HG03060 (cell line): ENCODE data around the gene PHF23.

Experiments
- ATAC-seq: cut with Tn5 transposase; IDR thresholded peaks from one replicate; pipeline ENCODE4 v1.9.1; 2021; ENCODE audit warnings: low read depth, moderate number of reproducible peaks; ENCODE audit not compliant: unreplicated experiment

Gene PHF23

DNA sequence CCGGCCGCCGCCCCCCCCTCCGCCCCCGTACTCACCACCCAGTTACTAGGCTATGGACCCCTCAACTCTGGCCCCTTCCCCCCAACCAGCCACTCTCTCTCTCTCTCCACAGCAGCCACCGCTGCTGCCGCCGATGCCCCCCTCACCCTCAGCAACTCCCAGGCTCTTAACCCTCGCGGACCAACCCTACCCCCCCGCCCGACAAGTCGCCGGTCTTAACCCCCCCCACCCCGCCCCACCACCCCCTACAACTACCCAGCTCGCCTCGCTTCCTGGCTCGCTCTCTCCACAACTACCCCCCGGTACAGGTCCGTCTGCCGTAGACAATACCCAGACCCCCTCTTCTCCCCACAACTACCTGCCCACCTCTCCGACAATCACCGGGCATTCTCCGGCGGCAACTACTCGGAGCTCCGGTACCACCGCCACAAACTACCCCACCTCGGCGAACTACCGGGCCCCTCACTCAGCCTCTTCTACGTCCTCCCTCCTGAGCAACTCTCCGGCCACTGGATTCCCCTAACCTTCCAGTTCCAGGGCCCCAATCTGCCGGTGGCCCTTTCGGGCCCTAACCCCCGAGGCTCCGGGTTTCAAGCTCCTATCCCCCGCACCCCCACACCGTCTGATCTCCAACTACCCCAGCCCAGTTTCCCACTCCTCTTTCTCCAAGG, 702 bp downstream of the PHF23 start:
- ATAC-seq = no peak

DNA sequence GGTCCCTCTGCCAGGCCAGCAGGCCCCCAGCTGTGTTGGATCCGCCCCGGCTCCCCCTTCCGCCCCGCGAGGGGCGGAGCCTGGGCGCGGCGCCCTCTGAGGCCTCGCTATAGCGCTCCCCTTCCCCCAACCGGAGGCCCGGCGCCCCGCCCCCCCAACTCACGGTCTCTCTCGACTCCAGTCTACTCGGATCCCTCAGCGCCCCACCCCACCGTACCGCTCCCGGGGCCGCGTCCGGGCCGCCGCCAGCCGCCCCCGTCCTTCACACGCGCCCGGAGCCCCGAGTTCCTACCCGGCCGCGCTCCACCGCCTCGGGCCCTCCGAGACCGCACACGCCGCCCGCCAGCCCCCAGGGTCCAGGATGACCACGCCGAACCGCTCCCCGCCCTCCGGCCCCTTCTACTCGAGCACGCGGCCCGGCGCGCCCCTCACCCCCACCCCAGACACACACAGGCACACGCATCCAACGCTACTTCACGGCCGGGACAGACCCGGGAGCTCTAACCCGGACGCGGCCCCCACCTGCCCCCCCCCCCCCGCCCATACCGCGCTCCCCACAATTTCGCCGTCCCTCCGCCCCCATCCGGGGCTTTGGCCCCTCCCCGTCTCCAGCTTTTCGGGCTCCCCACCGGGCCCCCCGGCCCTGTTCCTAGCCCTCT, 1.4 kb downstream of the PHF23 start:
- no peak for ATAC-seq

DNA sequence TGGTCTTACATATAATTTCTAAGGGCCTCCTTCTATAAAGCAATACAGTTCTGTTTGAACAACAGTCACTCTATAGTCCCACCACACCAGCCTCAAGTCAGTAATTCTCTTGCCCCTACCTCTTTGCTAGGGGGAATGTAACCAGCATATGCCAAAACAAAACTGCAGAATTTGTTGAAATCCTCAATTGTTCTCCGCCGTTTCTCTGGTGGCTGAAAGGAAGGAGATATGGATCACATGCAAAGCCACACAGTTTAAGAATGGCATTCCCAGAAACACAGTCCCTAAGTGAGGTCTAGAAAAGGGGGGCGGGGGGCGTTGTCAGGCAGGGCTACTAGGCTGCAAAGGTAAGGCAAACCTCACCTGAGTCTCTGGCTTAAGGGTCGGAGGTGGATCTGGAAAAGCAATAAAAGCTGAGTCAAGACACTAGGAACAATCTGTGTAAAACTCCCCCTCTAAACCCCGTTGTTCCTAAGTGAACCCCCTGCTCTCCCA, 1.9 kb downstream of the PHF23 start:
- no peak for ATAC-seq

DNA sequence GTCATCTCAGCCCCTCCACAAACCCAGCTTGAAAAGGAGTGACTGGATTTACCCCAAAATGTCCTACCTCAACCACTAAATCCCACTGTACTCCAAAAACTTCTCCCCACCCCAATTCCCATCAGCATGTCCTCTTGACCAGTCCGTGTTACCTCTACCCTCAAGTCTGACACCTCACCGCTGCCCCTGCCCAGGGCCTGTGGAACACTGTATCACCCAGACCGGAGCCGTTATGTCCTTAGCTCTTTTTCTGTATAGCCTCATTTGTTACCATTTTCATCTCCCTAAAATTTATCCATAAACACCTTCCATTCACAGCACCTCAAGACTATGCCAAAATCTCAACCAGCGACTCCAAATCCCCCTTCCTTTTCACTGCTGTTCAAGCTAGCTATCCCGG, 2.4 kb downstream of the PHF23 start:
- ATAC-seq = no peak

DNA sequence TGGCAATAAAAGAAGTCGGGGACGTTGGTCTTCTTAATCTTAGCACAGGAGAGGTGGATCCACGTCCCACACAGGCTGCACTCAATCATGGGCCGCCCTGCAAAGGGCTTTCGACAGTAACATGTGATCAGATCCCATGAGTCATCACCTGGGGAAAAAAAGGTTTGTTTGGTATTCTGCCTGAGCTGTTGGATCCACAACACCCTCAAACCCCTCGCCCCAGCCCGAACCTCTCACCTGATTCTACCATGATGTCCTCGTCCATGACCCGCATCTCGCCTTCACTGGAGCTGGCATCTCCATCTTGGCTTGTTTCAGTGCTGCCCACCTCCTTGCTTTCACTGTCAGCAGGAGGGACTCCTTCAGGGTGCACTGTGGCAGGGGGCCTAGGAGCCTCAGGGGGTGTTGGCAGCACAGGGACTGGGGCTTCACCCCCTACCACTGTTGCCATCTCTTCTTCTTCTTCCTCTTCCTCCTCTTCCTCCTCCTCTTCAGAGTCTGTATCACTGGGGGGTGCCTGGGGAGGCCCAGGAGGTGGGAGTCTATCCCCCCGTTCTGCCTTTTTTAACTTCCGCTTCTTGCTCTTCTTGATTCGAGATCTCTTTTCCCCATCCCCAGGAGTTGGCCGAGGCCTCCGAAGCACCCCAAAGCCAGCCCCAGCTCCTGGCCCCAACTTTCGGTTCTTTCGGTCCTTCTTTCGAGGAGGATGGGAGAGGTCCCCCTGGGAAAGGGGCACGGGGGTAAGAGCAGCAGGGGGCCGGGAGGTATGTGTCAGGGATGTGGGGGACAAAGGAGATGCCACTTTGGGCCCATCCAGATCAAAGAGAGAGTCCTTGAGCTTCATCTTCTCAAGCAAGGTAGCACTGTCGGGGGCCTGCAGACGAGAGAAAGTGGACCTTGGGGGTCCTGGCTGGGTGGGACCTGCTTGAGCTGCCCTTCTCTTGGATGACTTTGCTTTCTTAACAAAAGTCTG, 3.3 kb downstream of the PHF23 start:
- ATAC-seq = no peak

DNA sequence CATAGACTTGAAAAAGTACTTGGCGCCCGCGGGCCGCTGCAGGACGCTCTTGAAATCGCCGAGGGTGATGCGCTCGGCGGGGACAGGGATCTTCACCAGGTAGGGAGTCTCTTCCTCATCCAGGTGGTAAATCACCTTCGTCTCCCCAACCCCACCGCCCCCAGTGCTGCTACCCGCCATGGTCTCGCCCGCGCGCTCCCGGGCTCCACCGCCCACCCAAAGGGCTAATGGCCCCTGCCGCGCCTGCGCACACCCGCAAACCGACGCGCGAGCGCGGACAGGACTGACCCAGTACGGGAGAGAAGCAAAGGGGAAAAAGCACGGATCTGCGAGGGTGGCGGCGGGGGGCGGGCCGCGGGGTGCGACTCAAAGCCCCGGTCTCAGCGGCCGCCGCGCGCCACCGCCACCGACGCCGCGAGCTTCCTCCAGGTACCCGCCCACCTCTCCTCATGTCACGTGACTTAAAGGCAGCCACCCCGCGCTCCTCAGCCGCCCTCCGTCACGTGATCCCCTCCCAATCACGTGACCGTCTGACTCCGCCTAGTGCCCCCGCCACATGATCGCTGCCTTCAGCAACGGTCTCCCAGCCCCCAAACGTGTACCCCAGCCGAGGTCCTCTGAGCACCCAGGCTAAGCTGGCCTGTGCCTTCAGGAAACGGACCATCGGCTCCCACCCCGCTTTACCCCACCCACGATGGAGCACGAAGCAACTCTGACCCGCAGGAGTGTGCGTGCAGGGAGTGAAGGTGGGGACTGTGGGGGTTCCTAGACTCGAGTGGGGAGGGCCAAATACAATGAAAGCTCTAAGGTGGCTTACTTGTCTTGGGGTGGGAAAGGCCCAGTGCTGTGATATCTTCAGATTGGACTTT, 4.9 kb downstream of the PHF23 start, which contains the start of gene DVL2:
DVL2 (minus strand) TSS at position 435 of the 869 bp plus-strand sequence; CDS start at position 180, 255 bp downstream.
- peak; percentile 53 for ATAC-seq

DNA sequence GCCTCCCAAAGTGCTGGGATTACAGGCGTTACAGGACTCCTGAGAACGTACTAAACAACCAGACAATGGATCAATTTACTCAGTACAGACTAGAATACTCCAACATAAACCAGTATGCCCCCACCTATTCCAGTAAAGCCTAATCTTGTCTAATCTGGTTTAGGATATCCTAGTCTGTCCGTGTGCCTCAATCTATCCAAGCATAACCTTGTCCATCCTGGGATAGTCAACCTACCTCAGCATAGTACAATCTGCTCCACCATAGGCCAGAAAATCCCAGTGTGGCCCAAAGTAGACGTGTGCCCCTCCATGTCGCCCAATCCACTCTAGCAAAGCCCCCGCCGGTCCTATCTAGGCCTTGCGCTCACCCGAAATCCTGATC, 5.6 kb downstream of the PHF23 start:
- ATAC-seq = no peak

DNA sequence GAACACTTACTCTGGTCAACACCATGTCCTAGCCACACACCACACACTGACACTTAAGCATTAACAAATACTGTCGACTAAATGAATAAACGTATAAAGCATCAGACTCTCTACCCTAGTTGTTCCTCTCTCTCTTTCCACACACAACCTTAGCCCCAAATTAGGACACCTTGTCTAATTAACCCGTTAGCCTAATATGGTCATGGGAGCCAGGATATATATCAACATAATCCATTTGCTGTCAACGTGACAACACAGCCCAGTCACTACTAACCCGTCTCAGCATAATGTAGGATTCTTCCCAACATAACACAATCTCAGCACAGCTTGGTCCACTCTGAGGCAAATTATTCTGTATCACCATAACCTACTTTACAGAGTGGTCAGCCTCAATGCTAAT, 7.1 kb downstream of the PHF23 start:
- ATAC-seq = no peak

DNA sequence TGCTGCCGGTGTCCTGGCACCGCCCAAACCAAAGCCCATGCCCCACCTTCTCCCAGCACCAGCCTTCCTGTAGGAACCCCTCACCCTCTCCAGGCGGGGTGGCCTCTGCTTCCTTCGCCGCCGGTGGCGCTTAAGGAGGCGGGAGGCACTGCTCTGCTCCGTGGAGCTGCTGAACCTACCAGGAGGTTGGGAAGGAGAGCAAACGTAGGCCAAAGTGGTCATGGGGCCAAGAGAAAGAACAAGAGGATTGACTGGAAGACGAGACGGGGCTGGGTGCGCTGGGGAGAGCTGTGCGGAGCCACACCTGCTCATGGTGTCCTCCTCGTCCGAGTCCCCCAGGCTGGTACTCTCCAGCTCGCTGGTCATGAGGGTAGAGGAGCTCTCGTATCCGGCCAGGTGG, 9.8 kb downstream of the PHF23 start:
- ATAC-seq = no peak

DNA sequence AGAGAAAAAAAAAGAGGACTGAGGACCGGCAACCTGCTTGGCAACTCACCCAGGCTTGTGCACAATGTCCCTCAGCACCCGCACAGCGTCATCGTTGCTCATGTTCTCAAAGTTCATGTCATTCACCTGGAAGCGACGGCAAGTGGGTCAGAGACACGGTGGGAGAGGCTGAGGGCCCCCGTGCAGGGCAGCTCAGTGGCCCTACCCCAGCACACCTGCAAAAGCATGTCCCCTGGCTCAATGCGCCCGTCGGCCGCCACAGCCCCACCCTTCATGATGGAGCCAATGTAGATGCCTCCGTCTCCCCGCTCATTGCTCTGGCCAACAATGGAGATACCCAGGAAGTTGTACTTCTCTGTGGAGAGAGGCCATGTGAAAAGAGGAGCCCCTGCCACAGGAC, 10.3 kb downstream of the PHF23 start:
- no peak for ATAC-seq

DNA sequence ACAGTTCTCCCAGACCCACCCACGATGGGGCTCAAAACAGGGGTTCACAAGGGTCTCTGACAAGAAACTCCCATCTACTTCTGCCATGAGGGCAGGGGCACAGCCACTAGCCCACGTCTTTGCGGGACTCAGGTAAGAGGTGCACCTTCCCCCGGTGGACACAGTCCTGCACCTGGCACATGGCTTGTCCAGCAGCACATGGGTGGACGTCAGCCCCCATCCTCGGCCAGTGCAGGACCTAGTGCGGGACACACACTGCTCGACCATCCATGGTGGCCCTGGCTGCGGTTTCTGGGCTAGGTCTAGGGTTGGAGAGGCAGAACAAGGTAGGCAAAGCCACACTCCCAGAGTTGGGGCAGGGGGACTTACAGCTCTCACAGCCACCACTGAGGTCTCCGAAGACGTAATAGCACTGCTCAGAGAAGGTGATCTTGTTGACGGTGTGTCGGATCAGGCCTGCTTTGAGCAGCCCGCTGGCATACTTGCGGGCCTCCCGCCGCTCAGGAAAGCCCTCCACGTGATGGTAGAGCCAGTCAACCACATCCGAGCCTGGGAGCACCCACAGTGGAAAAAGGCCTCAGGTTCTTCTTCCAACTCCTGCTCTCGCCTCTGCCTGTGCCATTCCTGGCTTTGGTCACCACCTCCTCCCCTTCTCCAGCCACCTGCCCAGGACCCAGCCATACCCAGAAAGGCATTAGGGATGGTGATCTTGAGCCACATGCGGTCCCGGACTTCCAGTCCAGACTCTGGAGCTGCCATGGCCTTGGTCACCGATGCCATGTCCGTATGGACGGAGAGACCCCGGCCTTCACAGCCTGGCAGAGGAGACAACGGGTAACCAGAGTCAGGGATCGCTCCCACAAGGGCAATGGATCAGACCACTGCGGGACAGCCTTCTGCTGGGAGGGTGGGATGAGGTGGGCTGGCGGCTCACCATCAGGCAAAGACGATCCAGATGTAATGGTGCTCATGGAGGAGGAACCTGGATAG, 12.2 kb downstream of the PHF23 start:
- no peak for ATAC-seq

DNA sequence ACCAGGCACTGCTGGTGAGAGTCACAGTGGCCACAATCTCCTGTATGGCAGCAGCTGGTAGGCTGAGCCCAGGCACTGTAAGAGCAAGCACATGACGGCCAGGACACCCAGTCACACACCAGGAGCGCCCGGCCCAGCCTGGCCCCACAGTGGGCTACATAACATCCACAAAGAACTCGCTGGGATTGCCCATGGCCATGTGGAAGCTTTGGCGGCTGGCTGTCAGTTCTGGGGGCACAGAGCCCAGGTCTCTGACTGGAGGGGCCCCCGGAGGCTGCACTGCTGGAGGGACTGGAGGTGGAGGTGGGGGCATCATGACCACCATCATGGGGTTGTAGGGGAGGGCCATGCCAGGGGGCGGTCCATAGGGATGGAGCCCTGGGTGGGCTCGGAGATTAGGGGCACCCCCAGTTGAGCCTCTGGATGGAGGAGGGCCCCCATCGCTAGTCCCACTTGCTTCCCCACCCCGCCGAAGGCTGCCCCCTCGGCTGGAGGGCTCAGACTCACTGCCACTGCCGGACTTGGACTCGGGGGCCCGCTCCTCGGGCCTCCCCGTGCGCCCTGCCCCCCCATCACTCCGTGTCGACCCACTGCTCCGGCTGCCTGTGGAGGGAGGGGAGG, 13.4 kb downstream of the PHF23 start:
- ATAC-seq = no peak

DNA sequence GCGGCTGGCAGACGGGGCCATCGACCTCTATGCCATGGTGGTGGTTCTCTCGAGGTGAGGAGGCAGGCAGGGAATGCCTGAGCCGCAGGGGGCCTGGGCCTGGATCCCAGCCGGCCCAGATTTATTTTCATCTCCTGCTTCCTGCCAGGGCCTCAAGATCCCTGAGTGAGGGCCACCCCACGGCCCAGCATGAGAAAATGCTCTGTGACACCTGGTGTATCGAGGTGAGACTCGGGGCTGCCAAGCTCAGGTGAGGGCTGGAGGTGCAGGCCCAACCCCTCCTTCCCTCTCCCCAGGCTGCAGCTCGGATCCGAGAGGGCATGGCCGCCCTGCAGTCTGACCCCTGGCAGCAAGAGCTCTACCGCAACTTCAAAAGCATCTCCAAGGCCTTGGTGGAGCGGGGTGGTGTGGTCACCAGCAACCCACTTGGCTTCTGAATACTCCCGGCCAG, 14.6 kb downstream of the PHF23 start:
- ATAC-seq = no peak

DNA sequence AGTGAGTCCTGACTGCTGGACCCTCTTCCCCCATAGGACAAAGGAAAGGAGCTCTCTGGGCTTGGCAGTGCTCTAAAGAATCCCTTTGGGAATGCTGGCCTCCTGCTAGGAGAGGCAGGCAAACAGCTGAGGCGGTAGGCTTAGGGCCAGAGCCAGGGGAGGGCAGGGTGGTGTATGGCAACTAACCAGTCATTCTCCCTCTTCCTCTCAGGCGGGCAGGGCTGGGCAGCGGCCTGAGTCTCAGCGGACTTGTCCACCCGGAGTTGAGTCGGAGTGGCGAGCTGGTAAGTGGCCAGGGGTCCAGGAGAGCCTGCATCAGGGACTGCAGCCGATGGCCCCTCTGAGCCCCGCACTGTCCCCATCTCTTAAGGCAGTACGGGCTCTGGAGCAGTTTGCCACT, 15.1 kb downstream of the PHF23 start:
- ATAC-seq = no peak

DNA sequence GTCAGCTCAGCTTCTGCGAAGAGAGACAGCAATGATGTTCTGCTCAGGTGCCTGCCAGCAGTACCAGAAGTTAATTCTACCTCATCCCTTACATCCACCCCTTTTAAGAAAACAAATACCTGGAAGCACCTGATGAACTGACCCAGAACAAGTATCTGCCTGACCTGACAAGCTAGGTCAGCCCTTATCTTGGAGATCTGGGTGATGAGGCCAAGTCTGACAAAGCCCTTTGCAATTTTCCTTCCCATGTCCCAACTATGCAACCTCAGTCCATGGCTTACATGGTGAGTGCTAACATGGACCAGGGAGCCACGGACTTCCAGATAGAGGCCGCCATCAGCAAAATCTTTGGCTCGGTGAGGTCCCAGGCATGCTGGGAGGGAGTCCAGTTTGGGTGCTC, 15.9 kb downstream of the PHF23 start:
- ATAC-seq = no peak

DNA sequence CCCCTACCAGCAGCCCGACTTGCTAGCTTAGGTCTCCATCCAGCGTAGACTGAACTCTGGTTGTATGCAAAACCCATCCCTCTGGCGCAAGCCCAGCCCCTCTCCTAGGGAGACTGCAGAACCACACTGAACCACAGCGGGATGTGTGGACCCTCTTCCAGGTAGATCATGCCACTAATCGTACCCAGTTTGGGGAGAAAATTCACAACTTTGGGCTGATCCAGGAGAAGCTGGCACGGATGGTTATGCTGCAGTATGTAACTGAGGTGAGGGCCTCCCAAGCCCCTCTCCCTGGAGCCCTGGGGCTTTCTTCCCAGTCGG, 16.3 kb downstream of the PHF23 start:
- ATAC-seq = no peak

DNA sequence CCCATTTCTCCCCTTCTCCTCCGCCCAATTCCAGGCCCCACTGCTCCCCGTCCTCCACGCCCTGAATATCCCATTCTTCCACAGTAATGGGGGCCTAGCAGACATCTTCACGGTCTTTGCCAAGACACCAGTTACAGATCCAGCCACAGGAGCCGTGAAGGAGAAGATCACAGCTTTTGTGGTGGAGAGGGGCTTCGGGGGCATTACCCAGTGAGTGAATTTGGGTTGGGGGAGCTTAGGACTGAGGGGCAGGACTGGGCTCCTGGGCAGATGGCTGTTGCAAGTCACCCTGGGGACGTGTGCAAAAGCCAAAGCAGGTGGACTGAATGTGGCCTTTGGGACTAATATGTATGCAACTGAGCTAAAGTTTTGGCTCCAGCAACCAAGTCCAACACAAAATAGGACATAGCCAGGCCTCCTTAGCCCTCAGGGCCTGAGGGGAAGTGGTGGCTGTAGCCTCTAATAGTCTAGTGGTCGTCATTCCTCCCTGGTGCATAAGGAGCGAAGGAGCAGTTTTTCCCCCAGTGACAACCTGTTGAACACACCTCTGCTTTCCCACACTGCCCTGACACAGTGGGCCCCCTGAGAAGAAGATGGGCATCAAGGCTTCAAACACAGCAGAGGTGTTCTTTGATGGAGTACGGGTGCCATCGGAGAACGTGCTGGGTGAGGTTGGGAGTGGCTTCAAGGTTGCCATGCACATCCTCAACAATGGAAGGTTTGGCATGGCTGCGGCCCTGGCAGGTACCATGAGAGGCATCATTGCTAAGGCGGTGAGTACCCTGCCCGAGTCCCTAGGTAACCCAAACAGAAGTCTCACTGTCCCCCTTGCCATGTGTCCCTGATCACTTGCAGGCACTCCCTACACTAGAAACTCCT, 16.9 kb downstream of the PHF23 start:
- no peak for ATAC-seq
